OCI-LY7 (cell line): ENCODE data around the gene PPBP. TPM values are rescaled to one million over a fixed set of nuclear protein-coding genes. Genes with fewer than 3 reads are reported as not detected.

Source experiments
- BruUV-seq: library from RNA; stranded (reverse); fragments of 400-500 nt; replicated peaks from 2 replicates; lab custom pipeline; 2021; lab: Mats Ljungman, UMichigan
- CTCF ChIA-PET: fragments of 300-600 bp; sonication (Branson Sonifier 250); formaldehyde crosslinking; loops from one replicate; lab custom pipeline; 2022; ENCODE audit warnings: antibody characterized with exemption; ENCODE audit not compliant: unreplicated experiment; lab: Charles Lee
- POLR2A ChIA-PET: fragments of 300-600 bp; sonication (Branson Sonifier 250); formaldehyde crosslinking; loops from one replicate; lab custom pipeline; 2022; ENCODE audit warnings: antibody characterized with exemption; lab: Charles Lee
- DNase-seq: peaks from one replicate; pipeline ENCODE4 v3.0.0-alpha.2; 2015; ENCODE audit warnings: low spot score
- H2AFZ ChIP-seq: fragments of 200-600 bp; sonication (generic), shearing (Covaris generic); 2 replicates; pipeline ENCODE4 v1.6.1; 2014; ENCODE audit warnings: mild to moderate bottlenecking, antibody characterized with exemption, low read length, moderate library complexity
- H3K27ac ChIP-seq: fragments of 200-600 bp; sonication (generic); 2 replicates; pipeline ENCODE4 v1.5.1; 2014; ENCODE audit warnings: mixed run types, low read depth, mild to moderate bottlenecking, moderate library complexity, low read length, inconsistent platforms; ENCODE audit not compliant: poor library complexity, severe bottlenecking
- H3K36me3 ChIP-seq: fragments of 200-600 bp; sonication (generic); 2 replicates; pipeline ENCODE4 v1.6.1; 2014; ENCODE audit warnings: mild to moderate bottlenecking, antibody characterized with exemption, low read length, moderate library complexity, mixed read lengths; ENCODE audit not compliant: insufficient read depth
- H3K4me1 ChIP-seq: fragments of 200-600 bp; sonication (generic); 2 replicates; pipeline ENCODE4 v1.5.1; 2014; ENCODE audit warnings: mild to moderate bottlenecking, low read length; ENCODE audit not compliant: insufficient read depth, poor library complexity, severe bottlenecking
- H3K4me2 ChIP-seq: fragments of 200-600 bp; sonication (generic); 2 replicates; pipeline ENCODE4 v1.6.1; 2014; ENCODE audit warnings: mild to moderate bottlenecking, low read length
- H3K4me3 ChIP-seq: fragments of 200-600 bp; sonication (generic); 2 replicates; pipeline ENCODE4 v1.5.1; 2014; ENCODE audit warnings: mild to moderate bottlenecking, low read depth, low read length; ENCODE audit not compliant: poor library complexity, severe bottlenecking
- H3K79me2 ChIP-seq: fragments of 200-600 bp; sonication (generic); 2 replicates; pipeline ENCODE4 v1.6.1; 2016; ENCODE audit warnings: low read depth, mild to moderate bottlenecking, low read length, moderate library complexity, mixed read lengths; ENCODE audit not compliant: insufficient read depth
- H3K9me2 ChIP-seq: fragments of 200-600 bp; sonication (generic); 2 replicates; pipeline ENCODE4 v1.6.1; 2016; ENCODE audit warnings: mild to moderate bottlenecking, low read length, mixed read lengths; ENCODE audit not compliant: insufficient read depth
- H3K9me3 ChIP-seq: fragments of 200-600 bp; sonication (generic); 2 replicates; pipeline ENCODE4 v1.6.1; 2014; ENCODE audit warnings: mild to moderate bottlenecking, mixed run types, low read length, mixed read lengths
- H4K20me1 ChIP-seq: fragments of 200-600 bp; sonication (generic); 2 replicates; pipeline ENCODE4 v1.6.1; 2014; ENCODE audit warnings: mild to moderate bottlenecking, antibody characterized with exemption, low read length, moderate library complexity, mixed read lengths; ENCODE audit not compliant: insufficient read depth
- EZH2phosphoT487 ChIP-seq: fragments of 200-600 bp; sonication (generic); IDR thresholded peaks from 2 replicates; pipeline ENCODE4 v1.6.1; 2018; ENCODE audit warnings: low read depth, borderline replicate concordance, mild to moderate bottlenecking, mixed run types, antibody characterized with exemption, low read length, moderate library complexity, mixed read lengths
- intact Hi-C: fragments of 100-400 bp; cut with micrococcal nuclease; formaldehyde crosslinking; loops from one replicate; pipeline ENCODE4 v1.10.0; 2022; ENCODE audit not compliant: unreplicated experiment
- total RNA-seq, 2 experiments: library from RNA; depleted of rRNA in 1 of 2; stranded (reverse); fragments of >200 nt in 1 of 2; shearing (Covaris generic) in 1 of 2; gene quantifications; 2 replicates each; pipeline ENCODE4 v1.2.3, GENCODE V29; 2014 to 2022
- TF ChIP-seq, protein P1 (sequence below): fragments of 200-600 bp; sonication (generic); conservative IDR thresholded peaks from 2 replicates; pipeline ENCODE4 v1.5.1; 2014; ENCODE audit warnings: mild to moderate bottlenecking, antibody characterized with exemption, low read length, moderate library complexity, mixed read lengths

Gene PPBP
- total RNA-seq, 2 experiments from 2014 or later, result not detected

DNA sequence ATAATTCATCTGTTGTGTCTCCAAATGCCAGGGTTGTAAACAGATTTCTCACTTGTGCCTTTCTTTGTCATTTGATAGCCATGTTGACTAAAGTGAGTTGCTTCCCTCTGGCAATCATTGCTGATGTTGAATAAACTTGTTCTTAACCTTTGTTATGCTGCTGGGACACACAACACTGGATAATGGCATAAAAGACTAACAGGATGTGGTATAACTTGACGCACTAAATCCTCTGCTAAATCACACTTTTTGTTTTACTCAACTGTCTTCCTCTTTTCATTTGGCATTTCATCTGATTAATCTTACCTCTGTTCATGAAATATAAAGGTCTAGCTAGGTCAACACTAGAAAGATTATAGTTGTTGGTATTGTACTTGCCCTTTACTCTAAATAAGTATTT, 28.1 kb upstream of the PPBP start:
- H3K79me2 ChIP-seq, result no peaks in the 10 kb centered on the region
- DNase-seq, result no peak
- no TSS peak for BruUV-seq
- H3K36me3 ChIP-seq, result no peaks in the 10 kb centered on the region
- H3K4me2 ChIP-seq, result no peak overlapping the region
- ChIA-PET POLR2A (interaction anchor here (0.5 to 0.9 kb wide), 2 partner anchors 19 to 1332 kb away, joined by 3 read pairs; no protein-coding TSS in a partner anchor), CTCF (no interaction called here)
- no peaks in the 10 kb centered on the region for H3K9me3 ChIP-seq
- H3K9me2 ChIP-seq, result no peaks in the 10 kb centered on the region
- H3K4me1 ChIP-seq, result no peaks in the 10 kb centered on the region
- no peak overlapping the region for H3K4me3 ChIP-seq
- H4K20me1 ChIP-seq, result no peaks in the 10 kb centered on the region
- H3K27ac ChIP-seq, result no peak overlapping the region
- intact Hi-C loops, result no loop called here
- TF ChIP-seq EZH2phosphoT487, result no peak
- TF ChIP-seq, protein P1, sequence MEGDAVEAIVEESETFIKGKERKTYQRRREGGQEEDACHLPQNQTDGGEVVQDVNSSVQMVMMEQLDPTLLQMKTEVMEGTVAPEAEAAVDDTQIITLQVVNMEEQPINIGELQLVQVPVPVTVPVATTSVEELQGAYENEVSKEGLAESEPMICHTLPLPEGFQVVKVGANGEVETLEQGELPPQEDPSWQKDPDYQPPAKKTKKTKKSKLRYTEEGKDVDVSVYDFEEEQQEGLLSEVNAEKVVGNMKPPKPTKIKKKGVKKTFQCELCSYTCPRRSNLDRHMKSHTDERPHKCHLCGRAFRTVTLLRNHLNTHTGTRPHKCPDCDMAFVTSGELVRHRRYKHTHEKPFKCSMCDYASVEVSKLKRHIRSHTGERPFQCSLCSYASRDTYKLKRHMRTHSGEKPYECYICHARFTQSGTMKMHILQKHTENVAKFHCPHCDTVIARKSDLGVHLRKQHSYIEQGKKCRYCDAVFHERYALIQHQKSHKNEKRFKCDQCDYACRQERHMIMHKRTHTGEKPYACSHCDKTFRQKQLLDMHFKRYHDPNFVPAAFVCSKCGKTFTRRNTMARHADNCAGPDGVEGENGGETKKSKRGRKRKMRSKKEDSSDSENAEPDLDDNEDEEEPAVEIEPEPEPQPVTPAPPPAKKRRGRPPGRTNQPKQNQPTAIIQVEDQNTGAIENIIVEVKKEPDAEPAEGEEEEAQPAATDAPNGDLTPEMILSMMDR, result no peak
- H2AFZ ChIP-seq, result no peak overlapping the region

DNA sequence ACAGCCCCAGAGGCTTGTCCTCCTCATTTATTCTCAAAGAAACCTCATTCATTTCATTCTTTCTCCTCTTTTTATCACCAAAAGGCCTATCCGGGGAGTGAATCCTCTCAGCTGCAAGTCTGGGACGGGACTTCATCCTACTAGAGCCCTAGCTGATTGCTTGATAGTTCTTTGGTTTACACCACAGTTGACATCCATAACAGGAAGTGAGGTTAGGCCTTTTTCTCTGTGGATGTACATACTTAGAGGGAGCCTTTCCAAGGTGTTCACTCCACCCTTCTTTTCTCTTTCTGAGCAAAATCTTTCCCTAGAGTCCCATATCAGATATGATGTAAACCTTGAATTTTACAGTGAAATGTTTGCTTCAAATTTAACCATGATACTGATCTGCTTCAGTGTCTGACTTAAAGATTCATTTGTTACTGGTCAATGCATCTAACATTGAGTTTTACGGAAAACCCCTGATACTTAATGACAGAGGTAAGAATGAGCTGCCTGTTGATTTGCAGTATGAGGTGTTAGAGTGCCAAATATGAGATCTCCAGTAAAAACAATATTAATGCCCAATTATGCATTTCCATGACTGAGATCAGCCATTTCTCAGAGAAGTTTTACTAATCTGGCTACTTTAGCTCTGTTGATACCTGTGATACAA, 27.3 kb upstream of the PPBP start:
- Histone ChIP-seq H2AFZ (no peak overlapping the region), H3K9me2 (no peaks in the 10 kb centered on the region), H3K9me3 (no peaks in the 10 kb centered on the region), H3K4me2 (no peak overlapping the region), H4K20me1 (no peaks in the 10 kb centered on the region), H3K36me3 (no peaks in the 10 kb centered on the region), H3K27ac (no peak overlapping the region), H3K4me3 (no peak overlapping the region), H3K79me2 (no peaks in the 10 kb centered on the region), H3K4me1 (no peaks in the 10 kb centered on the region)
- DNase-seq, result no peak
- BruUV-seq, result no TSS peak
- ChIA-PET POLR2A (interaction anchor here (1.0 kb wide), 1 partner anchor 19 kb away, joined by 3 read pairs; no protein-coding TSS in a partner anchor), CTCF (no interaction called here)
- intact Hi-C loops, result no loop called here
- no peak for TF ChIP-seq EZH2phosphoT487
- TF ChIP-seq, protein P1, result no peak

- Histone ChIP-seq H3K79me2 (no peaks in the 10 kb centered on the region), H3K4me1 (no peaks in the 10 kb centered on the region), H2AFZ (no peak overlapping the region), H3K9me2 (no peaks in the 10 kb centered on the region), H3K4me3 (no peak overlapping the region), H4K20me1 (no peaks in the 10 kb centered on the region), H3K36me3 (no peaks in the 10 kb centered on the region), H3K9me3 (no peaks in the 10 kb centered on the region), H3K4me2 (no peak overlapping the region), H3K27ac (no peak overlapping the region)
- CTCF ChIA-PET, result no interaction called here
- TF ChIP-seq EZH2phosphoT487, result no peak
- TF ChIP-seq, protein P1, result no peak
- BruUV-seq, result no TSS peak
- POLR2A ChIA-PET, result no interaction called here
- DNase-seq, result no peak
- intact Hi-C loops, result no loop called here
Measured at GRCh38 chr4:74014332-74014731, 26.3 kb upstream of the PPBP start.
